Measurements from ENCODE around the gene EMID1. TPM values are rescaled to one million over a fixed set of nuclear protein-coding genes. Genes with fewer than 3 reads are reported as not detected.
"Not testable (repeated sequence)": the region's sequence is repeated elsewhere in the genome, so short reads cannot be mapped to it uniquely, and the experiment has no call there.

The EMID1 gene
- polyA plus RNA-seq, 6 donors from 2014 or later: not detected

GRCh38 chr22:29231971-29232959 lies 26.6 kb downstream of the EMID1 start:
- DNase-seq (no peak), ATAC-seq (ENCODE audit: low read depth in 2 of 2) (no peak)
- Mint-ChIP-seq H3K4me3 (no peak overlapping the region), H3K27ac (no peak overlapping the region), H3K27me3 (peaks cover 9 to 25% (median 18%) of the 10 kb centered on the region in 3 donors), H3K4me1 (no peaks in the 10 kb centered on the region), H3K9me3 (peaks cover 5 to 18% (median 7%) of the 10 kb centered on the region in 7 donors), H3K36me3 (peaks cover 0 to 8% of the 10 kb centered on the region in 2 donors)

GRCh38 chr22:29233277-29233877 lies 27.7 kb downstream of the EMID1 start:
- no peak overlapping the region for H3K4me3 Mint-ChIP-seq
- DNase-seq (no peak), ATAC-seq (ENCODE audit: low read depth in 2 of 2) (no peak)
- peaks cover 9 to 23% (median 18%) of the 10 kb centered on the region in 3 donors for H3K27me3 Mint-ChIP-seq
- H3K27ac Mint-ChIP-seq: no peak overlapping the region
- peaks cover 0 to 8% of the 10 kb centered on the region in 2 donors for H3K36me3 Mint-ChIP-seq
- no peaks in the 10 kb centered on the region for H3K4me1 Mint-ChIP-seq
- peaks cover 5 to 18% (median 7%) of the 10 kb centered on the region in 7 donors for H3K9me3 Mint-ChIP-seq

GRCh38 chr22:29240481-29240880 lies 34.8 kb downstream of the EMID1 start:
- Mint-ChIP-seq H3K36me3 (peaks cover 14 to 35% of the 10 kb centered on the region in 2 donors), H3K9me3 (peaks cover 18 to 53% (median 45%) of the 10 kb centered on the region in 7 donors), H3K27me3 (peaks cover 13 to 51% (median 34%) of the 10 kb centered on the region in 3 donors)
- DNase-seq; H3K4me1 Mint-ChIP-seq; H3K4me3 Mint-ChIP-seq; ATAC-seq (ENCODE audit: low read depth in 2 of 2); H3K27ac Mint-ChIP-seq: not testable (repeated sequence)

GRCh38 chr22:29243874-29244446 lies 38.3 kb downstream of the EMID1 start:
- peak overlapping the region in 1 of 6 donors; percentile 70 for H3K27ac Mint-ChIP-seq
- ATAC-seq (ENCODE audit: low read depth in 2 of 2): no peak
- no peak for DNase-seq
- H3K27me3 Mint-ChIP-seq: peaks cover 15 to 54% (median 34%) of the 10 kb centered on the region in 3 donors
- peaks cover 18 to 47% (median 42%) of the 10 kb centered on the region in 7 donors for H3K9me3 Mint-ChIP-seq
- H3K4me1 Mint-ChIP-seq: peaks cover 0 to 8% (median 3%) of the 10 kb centered on the region in 3 donors
- H3K36me3 Mint-ChIP-seq: peaks cover 14 to 30% of the 10 kb centered on the region in 2 donors
- H3K4me3 Mint-ChIP-seq: peak overlapping the region in 1 of 8 donors; percentile 48

- DNase-seq (no peak), ATAC-seq (ENCODE audit: low read depth in 2 of 2) (no peak)
- peaks cover 0 to 8% (median 3%) of the 10 kb centered on the region in 3 donors for H3K4me1 Mint-ChIP-seq
- no peak overlapping the region for H3K27ac Mint-ChIP-seq
- H3K36me3 Mint-ChIP-seq: peaks cover 14 to 19% of the 10 kb centered on the region in 2 donors
- H3K27me3 Mint-ChIP-seq: peaks cover 15 to 46% (median 30%) of the 10 kb centered on the region in 3 donors
- H3K4me3 Mint-ChIP-seq: no peak overlapping the region
- H3K9me3 Mint-ChIP-seq: peaks cover 13 to 39% (median 34%) of the 10 kb centered on the region in 7 donors
Observed at GRCh38 chr22:29244785-29245625, 39.3 kb downstream of the EMID1 start.

GRCh38 chr22:29245626-29246385 lies 40.1 kb downstream of the EMID1 start:
- Mint-ChIP-seq H3K36me3 (peaks cover 12 to 19% of the 10 kb centered on the region in 2 donors), H3K9me3 (peaks cover 11 to 31% (median 26%) of the 10 kb centered on the region in 7 donors), H3K4me3 (no peak overlapping the region), H3K27me3 (peaks cover 15 to 39% (median 30%) of the 10 kb centered on the region in 3 donors), H3K27ac (peak overlapping the region in 1 of 6 donors; percentile 53), H3K4me1 (peaks cover 0 to 8% (median 3%) of the 10 kb centered on the region in 3 donors)
- ATAC-seq (ENCODE audit: low read depth in 2 of 2) (peak; percentile 77 to 82), DNase-seq (peak; percentile 56)

GRCh38 chr22:29247891-29248290 lies 42.2 kb downstream of the EMID1 start:
- not testable (repeated sequence) for H3K27ac Mint-ChIP-seq

GRCh38 chr22:29251265-29251664 lies 45.6 kb downstream of the EMID1 start:
- DNase-seq (no peak), ATAC-seq (ENCODE audit: low read depth in 2 of 2) (no peak)
- no peaks in the 10 kb centered on the region for H3K4me1 Mint-ChIP-seq

More at GRCh38 chr22:29247891-29248290, 42.2 kb downstream of the EMID1 start:
- H3K36me3 Mint-ChIP-seq: peaks cover 9 to 13% of the 10 kb centered on the region in 2 donors
- not testable (repeated sequence) for H3K4me3 Mint-ChIP-seq; H3K4me1 Mint-ChIP-seq; ATAC-seq (ENCODE audit: low read depth in 2 of 2); DNase-seq
- peaks cover 3 to 11% (median 9%) of the 10 kb centered on the region in 7 donors for H3K9me3 Mint-ChIP-seq
- H3K27me3 Mint-ChIP-seq: peaks cover 15 to 37% (median 36%) of the 10 kb centered on the region in 3 donors

GRCh38 chr22:29251981-29252911 lies 46.5 kb downstream of the EMID1 start:
- H3K9me3 Mint-ChIP-seq: no peaks in the 10 kb centered on the region
- no peak for DNase-seq
- peaks cover 4 to 16% (median 14%) of the 10 kb centered on the region in 3 donors for H3K27me3 Mint-ChIP-seq
- H3K36me3 Mint-ChIP-seq: no peaks in the 10 kb centered on the region
- peak overlapping the region in 1 of 8 donors; percentile 17 for H3K4me3 Mint-ChIP-seq
- ATAC-seq (ENCODE audit: low read depth in 2 of 2): no peak
- H3K27ac Mint-ChIP-seq: no peak overlapping the region
- H3K4me1 Mint-ChIP-seq: no peaks in the 10 kb centered on the region

More at GRCh38 chr22:29251265-29251664, 45.6 kb downstream of the EMID1 start:
- H3K27me3 Mint-ChIP-seq: peaks cover 4 to 16% (median 14%) of the 10 kb centered on the region in 3 donors
- H3K4me3 Mint-ChIP-seq: no peak overlapping the region
- no peak overlapping the region for H3K27ac Mint-ChIP-seq
- H3K36me3 Mint-ChIP-seq: no peaks in the 10 kb centered on the region
- no peaks in the 10 kb centered on the region for H3K9me3 Mint-ChIP-seq

- H3K9me3 Mint-ChIP-seq: no peaks in the 10 kb centered on the region
- no peak for ATAC-seq (ENCODE audit: low read depth in 2 of 2)
- H3K27ac Mint-ChIP-seq: no peak overlapping the region
- DNase-seq: no peak
- H3K4me1 Mint-ChIP-seq: no peaks in the 10 kb centered on the region
- H3K36me3 Mint-ChIP-seq: no peaks in the 10 kb centered on the region
- no peak overlapping the region for H3K4me3 Mint-ChIP-seq
- H3K27me3 Mint-ChIP-seq: peaks cover 4 to 16% (median 14%) of the 10 kb centered on the region in 3 donors
Observed at GRCh38 chr22:29253561-29254285, 48.0 kb downstream of the EMID1 start.

GRCh38 chr22:29254286-29254660 lies 48.6 kb downstream of the EMID1 start:
- peaks cover 4 to 16% (median 14%) of the 10 kb centered on the region in 3 donors for H3K27me3 Mint-ChIP-seq
- H3K27ac Mint-ChIP-seq: no peak overlapping the region
- H3K4me3 Mint-ChIP-seq: no peak overlapping the region
- H3K9me3 Mint-ChIP-seq: no peaks in the 10 kb centered on the region
- DNase-seq (no peak), ATAC-seq (ENCODE audit: low read depth in 2 of 2) (no peak)
- no peaks in the 10 kb centered on the region for H3K36me3 Mint-ChIP-seq
- no peaks in the 10 kb centered on the region for H3K4me1 Mint-ChIP-seq

All from naive B cell (primary cell).